GM12878 (cell line): ENCODE measurements around the gene TOM1L2. TPM values are rescaled to one million over a fixed set of nuclear protein-coding genes. Genes with fewer than 3 reads are reported as not detected.

ENCODE experiments used
- ATAC-seq: fragments of 200-7000 bp; cut with Tn5 transposase; 3 replicates; pipeline ENCODE4 v1.9.1; 2020; ENCODE audit warnings: mild to moderate bottlenecking, moderate library complexity
- BruUV-seq: library from RNA; stranded (reverse); fragments of 400-500 nt; replicated peaks from 2 replicates; lab custom pipeline; 2021; lab: Mats Ljungman, UMichigan
- CTCF ChIA-PET: fragments of 300-600 bp; sonication (Branson Sonifier 250); formaldehyde crosslinking; extraction: SDS; loops from one replicate; lab custom pipeline; 2021; ENCODE audit warnings: inconsistent platforms; lab: Yijun Ruan, JAX
- POLR2A ChIA-PET: fragments of 350-600 bp; formaldehyde crosslinking; extraction: SDS; loops from one replicate; lab custom pipeline; 2021; ENCODE audit warnings: inconsistent platforms; lab: Charles Lee
- RAD21 ChIA-PET: fragments of 300-600 bp; sonication (Branson Sonifier 250); formaldehyde crosslinking; loops from one replicate; lab custom pipeline; 2023; ENCODE audit warnings: antibody characterized with exemption; ENCODE audit not compliant: unreplicated experiment; lab: Charles Lee
- SMC1A ChIA-PET: fragments of 300-600 bp; sonication (Branson Sonifier 250); formaldehyde crosslinking; loops from one replicate; lab custom pipeline; 2023; ENCODE audit not compliant: unreplicated experiment, uncharacterized antibody; lab: Charles Lee
- DNase-seq: peaks from one replicate; pipeline ENCODE4 v3.0.0-alpha.2; 2011; ENCODE audit warnings: low read depth, low spot score
- FAIRE-seq: peaks from 3 replicates; lab custom pipeline; 2011; peaks lifted over from hg19 to GRCh38; lab: Jason Lieb, UNC
- H2AFZ ChIP-seq: 2 replicates; pipeline ENCODE4 v1.6.0; 2011; ENCODE audit warnings: low read depth, low read length, control low read depth; ENCODE audit not compliant: control insufficient read depth
- H3K27ac ChIP-seq: 2 replicates; pipeline ENCODE4 v1.5.1; 2011; ENCODE audit warnings: control low read depth; ENCODE audit not compliant: control insufficient read depth, insufficient read depth
- H3K27me3 ChIP-seq, 2 experiments: replicated peaks in 1 of 2; 2 replicates each; pipeline versions ENCODE4 v1.6.0 to v1.6.1; 2011; ENCODE audit warnings: low read length in 1 of 2; ENCODE audit not compliant: control insufficient read depth in 2 of 2, insufficient read depth in 2 of 2
- H3K36me3 ChIP-seq, 2 experiments: 2 replicates each; pipeline ENCODE4 v1.5.1; 2011; ENCODE audit warnings: low read length in 1 of 2; ENCODE audit not compliant: control insufficient read depth in 2 of 2, insufficient read depth in 2 of 2
- H3K4me1 ChIP-seq: 2 replicates; pipeline ENCODE4 v1.6.1; 2011; ENCODE audit warnings: mild to moderate bottlenecking, low read length, moderate library complexity, mixed read lengths; ENCODE audit not compliant: control insufficient read depth, insufficient read depth
- H3K4me2 ChIP-seq: 2 replicates; pipeline ENCODE4 v1.6.0; 2011; ENCODE audit warnings: control low read depth; ENCODE audit not compliant: control insufficient read depth, insufficient read depth
- H3K4me3 ChIP-seq: fragments of 200-600 bp; sonication (generic); 2 replicates; pipeline ENCODE4 v1.5.1; 2016
- H3K79me2 ChIP-seq: 2 replicates; pipeline ENCODE4 v1.6.0; 2011; ENCODE audit warnings: low read length; ENCODE audit not compliant: control insufficient read depth, insufficient read depth
- H3K9ac ChIP-seq: 2 replicates; pipeline ENCODE4 v1.8.0; 2011; ENCODE audit warnings: low read length, control low read depth, mixed read lengths; ENCODE audit not compliant: control insufficient read depth, insufficient read depth
- H3K9me3 ChIP-seq: replicated peaks from 3 replicates; pipeline ENCODE4 v1.5.1; 2011; ENCODE audit warnings: mild to moderate bottlenecking, low read length; ENCODE audit not compliant: control insufficient read depth, insufficient read depth
- H4K20me1 ChIP-seq: 2 replicates; pipeline ENCODE4 v1.6.0; 2011; ENCODE audit not compliant: control insufficient read depth, insufficient read depth
- BCL11A ChIP-seq: IDR thresholded peaks from 2 replicates; pipeline ENCODE4 v1.6.1; 2011; ENCODE audit warnings: low read depth, low read length
- CBX5 ChIP-seq: sonication (generic); IDR thresholded peaks from 2 replicates; pipeline ENCODE4 v1.6.1; 2016; ENCODE audit warnings: low read depth, moderate library complexity, mild to moderate bottlenecking, inconsistent platforms
- DPF2 ChIP-seq: fragments of 450-650 bp; IDR thresholded peaks from 2 replicates; pipeline ENCODE4 v1.6.1; 2017; ENCODE audit warnings: mild to moderate bottlenecking
- LARP7 ChIP-seq: fragments of 450-650 bp; IDR thresholded peaks from 2 replicates; pipeline ENCODE4 v1.6.1; 2017; ENCODE audit warnings: mild to moderate bottlenecking
- MEF2B ChIP-seq: fragments of 450-650 bp; IDR thresholded peaks from 2 replicates; pipeline ENCODE4 v1.6.1; 2018; ENCODE audit warnings: mild to moderate bottlenecking, moderate library complexity; ENCODE audit not compliant: partially characterized antibody, poor library complexity, severe bottlenecking
- RFX5 ChIP-seq: IDR thresholded peaks from 2 replicates; pipeline ENCODE4 v1.6.1; 2011; ENCODE audit warnings: low read depth, low read length, improper control_type of control experiment
- WGBS: methylation state at CpG from one replicate; pipeline ENCODE4 v1.1.6; 2016; ENCODE audit warnings: low lambda C conversion rate; ENCODE audit not compliant: insufficient replicate concordance, insufficient coverage; ENCODE audit errors: missing lambda C conversion rate; 5-methylcytosine and 5-hydroxymethylcytosine counted together
- in situ Hi-C: fragments of 300-500 bp; cut with MboI; formaldehyde crosslinking; loops from 9 replicates; pipeline ENCODE4 v1.14.3; 2018; ENCODE audit warnings: mixed read lengths
- intact Hi-C: fragments of 100-400 bp; cut with micrococcal nuclease; formaldehyde crosslinking; loops from one replicate; pipeline ENCODE4 v1.14.2; 2022; ENCODE audit not compliant: unreplicated experiment
- polyA plus RNA-seq, 11 experiments: library from polyadenylated mRNA; depleted of rRNA in 4 of 11; unstranded in 6 of 11; stranded (reverse) in 5 of 11; fragments of >200 nt; fragmentation: Nextera tagmentation in 4 of 11; fragmentation: Illumina TruSeq in 1 of 11; extraction: Ambion mirVana in 4 of 11; extraction: Trizol in 1 of 11; gene quantifications; 1 replicate in 1 of 11; 2 replicates in 10 of 11; pipeline versions ENCODE4 v1.2.1 to v1.2.3, GENCODE V29; 2011 to 2016; ENCODE audit warnings: inconsistent platforms in 2 of 11, missing spikeins in 2 of 11, low read depth in 1 of 11
- total RNA-seq, 4 experiments: library from RNA; depleted of rRNA in 3 of 4; stranded (reverse); fragments of >200 nt in 3 of 4; fragmentation: Illumina TruSeq in 1 of 4; extraction: Trizol in 1 of 4; gene quantifications; 2 replicates each; pipeline versions ENCODE4 v1.2.1 to v1.2.3, GENCODE V29; 2013 to 2021
- TF ChIP-seq, protein P1 (sequence below): fragments of 450-650 bp; formaldehyde crosslinking; IDR thresholded peaks from 2 replicates; pipeline ENCODE4 v1.4.0; 2020; ENCODE audit warnings: mild to moderate bottlenecking, moderate library complexity

The TOM1L2 gene
- total and polyA plus RNA-seq, 10 of the 15 experiments (the other 5 are each of a cell fraction or from before 2014, with no cell fraction given) = 0.19 to 19.2 (median 8.1) TPM

DNA sequence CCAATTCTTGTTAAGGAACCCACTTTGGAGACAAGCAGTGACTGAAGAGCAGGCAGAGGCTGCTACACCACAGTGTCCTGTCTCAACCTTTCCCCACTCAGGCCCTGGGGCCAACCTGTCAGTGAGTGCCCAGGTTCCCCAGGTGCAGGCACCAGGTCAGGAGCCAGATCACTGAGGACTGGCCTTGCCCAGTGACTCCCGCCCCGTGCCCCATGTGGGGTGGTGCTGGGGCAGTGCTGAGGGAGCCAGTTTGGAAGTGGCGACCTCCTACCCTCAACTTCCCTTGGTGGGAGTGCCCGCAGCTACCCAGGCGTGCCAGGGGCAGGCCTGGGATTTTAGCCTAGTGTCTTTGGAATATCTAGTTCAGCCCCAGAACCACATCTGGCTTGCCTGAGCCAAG is 164.8 kb downstream of the TOM1L2 start:
- peaks cover 5% of the 10 kb centered on the region; the same call in 1 of the 2 replicates for H4K20me1 ChIP-seq
- peaks cover 5 to 10% of the 10 kb centered on the region in 2 experiments; a peak in 3 of 4 replicates for H3K36me3 ChIP-seq
- H3K79me2 ChIP-seq = no peaks in the 10 kb centered on the region
- ChIA-PET CTCF (interaction anchor here (0.7 to 0.8 kb wide), 2 partner anchors 23 to 131 kb away, joined by 3 read pairs; no protein-coding TSS in a partner anchor), RAD21 (no interaction called here), SMC1A (interaction anchor here (1.6 to 1.7 kb wide), 2 partner anchors 47 to 54 kb away, joined by 5 to 6 read pairs; no protein-coding TSS in a partner anchor), POLR2A (no interaction called here)
- no peak for ATAC-seq
- no peak for DNase-seq
- peaks cover 8% of the 10 kb centered on the region for H3K4me1 ChIP-seq
- in situ Hi-C loops = loop anchor here (5.0 kb wide), 1 partner anchor 225 kb away; no protein-coding TSS in a partner anchor
- no peak overlapping the region for H2AFZ ChIP-seq
- intact Hi-C loops = no loop called here
- H3K4me2 ChIP-seq = no peak overlapping the region
- no peak overlapping the region for H3K9ac ChIP-seq
- H3K4me3 ChIP-seq = no peak overlapping the region
- H3K27me3 ChIP-seq = no peaks in the 10 kb centered on the region
- TF ChIP-seq RFX5 (no peak), BCL11A (no peak), LARP7 (no peak), CBX5 (no peak), DPF2 (no peak), MEF2B (no peak)
- TF ChIP-seq, protein P1, sequence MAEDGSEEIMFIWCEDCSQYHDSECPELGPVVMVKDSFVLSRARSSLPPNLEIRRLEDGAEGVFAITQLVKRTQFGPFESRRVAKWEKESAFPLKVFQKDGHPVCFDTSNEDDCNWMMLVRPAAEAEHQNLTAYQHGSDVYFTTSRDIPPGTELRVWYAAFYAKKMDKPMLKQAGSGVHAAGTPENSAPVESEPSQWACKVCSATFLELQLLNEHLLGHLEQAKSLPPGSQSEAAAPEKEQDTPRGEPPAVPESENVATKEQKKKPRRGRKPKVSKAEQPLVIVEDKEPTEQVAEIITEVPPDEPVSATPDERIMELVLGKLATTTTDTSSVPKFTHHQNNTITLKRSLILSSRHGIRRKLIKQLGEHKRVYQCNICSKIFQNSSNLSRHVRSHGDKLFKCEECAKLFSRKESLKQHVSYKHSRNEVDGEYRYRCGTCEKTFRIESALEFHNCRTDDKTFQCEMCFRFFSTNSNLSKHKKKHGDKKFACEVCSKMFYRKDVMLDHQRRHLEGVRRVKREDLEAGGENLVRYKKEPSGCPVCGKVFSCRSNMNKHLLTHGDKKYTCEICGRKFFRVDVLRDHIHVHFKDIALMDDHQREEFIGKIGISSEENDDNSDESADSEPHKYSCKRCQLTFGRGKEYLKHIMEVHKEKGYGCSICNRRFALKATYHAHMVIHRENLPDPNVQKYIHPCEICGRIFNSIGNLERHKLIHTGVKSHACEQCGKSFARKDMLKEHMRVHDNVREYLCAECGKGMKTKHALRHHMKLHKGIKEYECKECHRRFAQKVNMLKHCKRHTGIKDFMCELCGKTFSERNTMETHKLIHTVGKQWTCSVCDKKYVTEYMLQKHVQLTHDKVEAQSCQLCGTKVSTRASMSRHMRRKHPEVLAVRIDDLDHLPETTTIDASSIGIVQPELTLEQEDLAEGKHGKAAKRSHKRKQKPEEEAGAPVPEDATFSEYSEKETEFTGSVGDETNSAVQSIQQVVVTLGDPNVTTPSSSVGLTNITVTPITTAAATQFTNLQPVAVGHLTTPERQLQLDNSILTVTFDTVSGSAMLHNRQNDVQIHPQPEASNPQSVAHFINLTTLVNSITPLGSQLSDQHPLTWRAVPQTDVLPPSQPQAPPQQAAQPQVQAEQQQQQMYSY (CRISPR knock-in tag) = no peak
- FAIRE-seq = no peak
- BruUV-seq = no TSS peak
- WGBS = 98% methylated on average over 5 of the region's 5 CpGs
- no peak overlapping the region for H3K27ac ChIP-seq
- H3K9me3 ChIP-seq = no peaks in the 10 kb centered on the region
